Activated CD8-positive, alpha-beta T cell treated with anti-CD3 and anti-CD28 coated beads for 36 hours (primary cell): ENCODE measurements around the gene SLC66A2. TPM values are rescaled to one million over a fixed set of nuclear protein-coding genes. Genes with fewer than 3 reads are reported as not detected.

Experiments
- ATAC-seq: fragments of 200-7000 bp; cut with Tn5 transposase; one replicate; pipeline ENCODE4 v1.10.0; 2021; ENCODE audit warnings: mild to moderate bottlenecking, moderate library complexity
- CTCF ChIA-PET: fragments of 350-600 bp; sonication (Branson Sonifier 250); formaldehyde crosslinking; loops from one replicate; lab custom pipeline; 2021; ENCODE audit warnings: antibody characterized with exemption; lab: Charles Lee
- POLR2A ChIA-PET: fragments of 350-600 bp; sonication (Branson Sonifier 250); formaldehyde crosslinking; loops from one replicate; lab custom pipeline; 2021; ENCODE audit warnings: antibody characterized with exemption; lab: Charles Lee
- DNase-seq: peaks from one replicate; pipeline ENCODE4 v3.0.0-alpha.2; 2020
- H3K27ac Mint-ChIP-seq: one replicate; pipeline ENCODE4 v1.8.0; 2021; ENCODE audit warnings: mild to moderate bottlenecking, mixed read lengths
- H3K27me3 Mint-ChIP-seq: one replicate; pipeline ENCODE4 v1.8.0; 2021; ENCODE audit warnings: mixed read lengths
- H3K36me3 Mint-ChIP-seq: one replicate; pipeline ENCODE4 v1.8.0; 2021; ENCODE audit warnings: low read depth, mixed read lengths
- H3K4me1 Mint-ChIP-seq: one replicate; pipeline ENCODE4 v1.8.0; 2021; ENCODE audit warnings: low read depth, mixed read lengths
- H3K4me3 Mint-ChIP-seq: one replicate; pipeline ENCODE4 v1.8.0; 2021; ENCODE audit warnings: mild to moderate bottlenecking, moderate library complexity, mixed read lengths
- H3K9me3 Mint-ChIP-seq: one replicate; pipeline ENCODE4 v1.8.0; 2021; ENCODE audit warnings: mixed read lengths
- CTCF ChIP-seq: fragments of 200-600 bp; IDR thresholded peaks from one replicate; pipeline ENCODE4 v1.8.0; 2022; ENCODE audit warnings: antibody characterized with exemption, mild to moderate bottlenecking
- intact Hi-C: fragments of 100-400 bp; cut with micrococcal nuclease; formaldehyde crosslinking; loops from one replicate; pipeline ENCODE4 v1.10.0; 2022
- total RNA-seq, 2 experiments: library from RNA; stranded (reverse); gene quantifications; one replicate each; pipeline ENCODE4 v1.2.3, GENCODE V29; 2021

The SLC66A2 gene
- total RNA-seq, 2 experiments from 2014 or later = 28.2 to 29.7 TPM

GRCh38 chr18:79874553-79875530 is 76.6 kb downstream of the SLC66A2 start:
- DNase-seq (no peak), ATAC-seq (no peak)
- no peak for TF ChIP-seq CTCF
- intact Hi-C loops = no loop called here
- H3K4me3 Mint-ChIP-seq = no peak overlapping the region
- no peaks in the 10 kb centered on the region for H3K36me3 Mint-ChIP-seq
- no peaks in the 10 kb centered on the region for H3K27me3 Mint-ChIP-seq
- POLR2A ChIA-PET = no interaction called here
- H3K9me3 Mint-ChIP-seq = no peaks in the 10 kb centered on the region
- no peak overlapping the region for H3K27ac Mint-ChIP-seq
- no peaks in the 10 kb centered on the region for H3K4me1 Mint-ChIP-seq
- CTCF ChIA-PET = no interaction called here

DNA sequence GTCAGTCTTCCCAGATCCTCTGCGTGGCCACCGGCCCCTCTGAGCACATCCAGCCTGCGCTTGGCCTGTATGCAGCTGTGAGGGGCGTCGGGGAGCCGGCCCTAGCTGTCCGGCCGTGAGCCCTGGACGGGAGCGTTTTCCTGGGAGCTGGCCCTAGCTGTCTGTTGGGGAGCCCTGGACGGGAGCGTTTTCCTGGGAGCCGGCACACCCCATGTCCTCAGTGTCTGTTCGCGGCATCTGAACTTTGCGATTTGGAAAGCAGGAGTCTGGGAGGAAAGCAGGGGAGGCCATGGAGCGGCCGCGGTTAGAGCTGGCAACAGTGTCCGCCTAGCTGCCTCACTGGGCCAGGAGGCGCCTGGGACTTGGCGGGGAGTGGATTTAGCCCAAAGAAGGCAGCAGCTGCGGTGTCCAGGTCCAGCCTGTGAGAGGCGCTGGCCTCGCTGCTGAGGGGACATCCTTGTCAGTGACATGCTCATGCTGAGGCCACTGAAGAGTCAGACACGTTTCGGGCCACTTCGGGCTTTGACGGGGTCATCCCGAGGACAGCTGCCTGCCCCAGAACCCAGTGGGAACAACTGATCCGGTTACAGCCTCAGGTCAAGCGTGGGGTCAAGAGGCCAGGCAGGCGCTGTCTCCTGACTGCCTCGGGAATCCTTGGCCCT is 77.9 kb downstream of the SLC66A2 start:
- no peak overlapping the region for H3K4me3 Mint-ChIP-seq
- intact Hi-C loops = no loop called here
- no peaks in the 10 kb centered on the region for H3K4me1 Mint-ChIP-seq
- ChIA-PET CTCF (no interaction called here), POLR2A (interaction anchor here (0.5 kb wide), 1 partner anchor 11 kb away, joined by 3 read pairs; no protein-coding TSS in a partner anchor)
- DNase-seq (no peak), ATAC-seq (no peak)
- no peaks in the 10 kb centered on the region for H3K9me3 Mint-ChIP-seq
- TF ChIP-seq CTCF = no peak
- H3K36me3 Mint-ChIP-seq = no peaks in the 10 kb centered on the region
- H3K27ac Mint-ChIP-seq = no peak overlapping the region
- H3K27me3 Mint-ChIP-seq = no peaks in the 10 kb centered on the region

GRCh38 chr18:79872527-79873444 is 78.7 kb downstream of the SLC66A2 start:
- H3K4me1 Mint-ChIP-seq = no peaks in the 10 kb centered on the region
- no peak for TF ChIP-seq CTCF
- H3K4me3 Mint-ChIP-seq = no peak overlapping the region
- no peaks in the 10 kb centered on the region for H3K27me3 Mint-ChIP-seq
- no peaks in the 10 kb centered on the region for H3K36me3 Mint-ChIP-seq
- POLR2A ChIA-PET = no interaction called here
- DNase-seq (no peak), ATAC-seq (no peak)
- H3K9me3 Mint-ChIP-seq = no peaks in the 10 kb centered on the region
- H3K27ac Mint-ChIP-seq = no peak overlapping the region
- CTCF ChIA-PET = no interaction called here
- intact Hi-C loops = no loop called here

DNA sequence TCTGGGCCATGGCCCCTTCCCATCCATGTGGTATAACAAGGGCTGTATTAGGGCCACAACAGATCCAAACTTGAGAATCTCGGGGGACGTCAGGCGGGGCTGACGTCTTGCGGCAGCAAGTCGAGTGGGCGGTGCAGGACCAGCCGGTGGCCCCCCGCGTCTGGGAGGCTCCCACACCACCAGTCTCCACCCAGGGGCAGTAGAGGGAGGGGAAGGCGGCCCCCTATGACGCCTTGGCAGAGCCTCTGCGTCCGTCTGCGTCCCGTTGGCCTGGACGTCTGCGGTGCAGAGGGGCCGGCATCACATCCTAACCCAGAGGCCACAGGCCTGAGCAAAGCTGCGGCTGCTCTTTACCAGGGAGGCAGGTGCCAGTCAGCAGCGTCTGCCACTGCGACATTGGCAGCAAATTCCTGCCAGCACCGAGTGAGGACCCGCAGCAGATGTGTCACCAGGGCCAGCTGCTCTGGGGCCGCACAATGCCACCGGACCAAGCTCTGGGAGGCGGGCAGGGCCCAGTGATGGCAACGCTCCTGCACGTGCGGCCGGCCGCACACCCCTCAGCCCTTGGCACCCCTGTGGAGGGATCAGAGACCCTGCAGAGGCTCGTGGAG is 79.9 kb downstream of the SLC66A2 start:
- no peak overlapping the region for H3K4me3 Mint-ChIP-seq
- no peak for DNase-seq
- H3K4me1 Mint-ChIP-seq = no peaks in the 10 kb centered on the region
- CTCF ChIA-PET = interaction anchor here (1.4 kb wide), 1 partner anchor 286 kb away, joined by 3 read pairs; no protein-coding TSS in a partner anchor
- no peak for ATAC-seq
- H3K9me3 Mint-ChIP-seq = no peaks in the 10 kb centered on the region
- H3K27me3 Mint-ChIP-seq = no peaks in the 10 kb centered on the region
- no peak overlapping the region for H3K27ac Mint-ChIP-seq
- no peaks in the 10 kb centered on the region for H3K36me3 Mint-ChIP-seq
- POLR2A ChIA-PET = no interaction called here
- no peak for TF ChIP-seq CTCF
- intact Hi-C loops = no loop called here
